Neural cell (in vitro differentiated cells): Measurements from ENCODE around the gene CRIP1. TPM values are rescaled to one million over a fixed set of nuclear protein-coding genes. Genes with fewer than 3 reads are reported as not detected.

Source experiments
- H2AFZ ChIP-seq: fragments of 200-600, 300-800 bp; sonication (generic), shearing (Covaris generic); 2 replicates; pipeline ENCODE4 v1.6.0; 2014; ENCODE audit warnings: low read depth, mild to moderate bottlenecking, antibody characterized with exemption, low read length, moderate library complexity
- H3F3A ChIP-seq: fragments of 200-600 bp; shearing (Covaris generic); 2 replicates; pipeline ENCODE4 v1.6.1; 2016; ENCODE audit warnings: mild to moderate bottlenecking, moderate library complexity, mixed read lengths, antibody characterized with exemption, low read length; ENCODE audit not compliant: insufficient read depth, poor library complexity, severe bottlenecking
- H3K27ac ChIP-seq: fragments of 200-600, 300-800 bp; sonication (generic), shearing (Covaris generic); 2 replicates; pipeline ENCODE4 v1.5.1; 2014; ENCODE audit warnings: mild to moderate bottlenecking, low read length, moderate library complexity
- H3K27me3 ChIP-seq: fragments of 300-800, 200-600 bp; sonication (generic), shearing (Covaris generic); 2 replicates; pipeline ENCODE4 v1.6.0; 2014; ENCODE audit warnings: mild to moderate bottlenecking, low read depth, low read length, moderate library complexity; ENCODE audit not compliant: insufficient read depth
- H3K36me3 ChIP-seq: fragments of 300-800, 200-600 bp; sonication (generic), shearing (Covaris generic); 2 replicates; pipeline ENCODE4 v1.5.1; 2014; ENCODE audit warnings: mild to moderate bottlenecking, antibody characterized with exemption, low read length, moderate library complexity; ENCODE audit not compliant: insufficient read depth
- H3K4me2 ChIP-seq: fragments of 300-800, 200-600 bp; sonication (generic), shearing (Covaris generic); 2 replicates; pipeline ENCODE4 v1.6.0; 2014; ENCODE audit warnings: mild to moderate bottlenecking, low read length
- H3K4me3 ChIP-seq: fragments of 300-800, 200-600 bp; sonication (generic), shearing (Covaris generic); 2 replicates; pipeline ENCODE4 v1.5.1; 2014; ENCODE audit warnings: mild to moderate bottlenecking, low read length, moderate library complexity
- H3K79me2 ChIP-seq: fragments of 200-600 bp; shearing (Covaris generic); replicated peaks from 2 replicates; pipeline ENCODE4 v1.6.0; 2014; ENCODE audit warnings: mild to moderate bottlenecking, low read length, moderate library complexity; ENCODE audit not compliant: insufficient read depth
- H3K9ac ChIP-seq: fragments of 300-800, 200-600 bp; sonication (generic), shearing (Covaris generic); 2 replicates; pipeline ENCODE4 v1.6.1; 2016; ENCODE audit warnings: mild to moderate bottlenecking, low read length, mixed read lengths
- H3K9me2 ChIP-seq: fragments of 200-600 bp; shearing (Covaris generic); 2 replicates; pipeline ENCODE4 v1.6.1; 2016; ENCODE audit warnings: mild to moderate bottlenecking, low read length, mixed read lengths; ENCODE audit not compliant: insufficient read depth
- H3K9me3 ChIP-seq: fragments of 200-600, 300-800 bp; sonication (generic), shearing (Covaris generic); 2 replicates; pipeline ENCODE4 v1.6.1; 2016; ENCODE audit warnings: mild to moderate bottlenecking, mixed run types, low read length, moderate library complexity, mixed read lengths
- H4K20me1 ChIP-seq: fragments of 200-600 bp; shearing (Covaris generic); 2 replicates; pipeline ENCODE4 v1.6.1; 2016; ENCODE audit warnings: mild to moderate bottlenecking, mixed run types; ENCODE audit not compliant: insufficient read depth
- CTCF ChIP-seq: fragments of 450-650 bp; IDR thresholded peaks from 2 replicates; pipeline ENCODE4 v1.5.1; 2014; ENCODE audit warnings: antibody characterized with exemption, mild to moderate bottlenecking, moderate library complexity; ENCODE audit not compliant: poor library complexity, severe bottlenecking
- EP300 ChIP-seq: fragments of 450-650 bp; conservative IDR thresholded peaks from 2 replicates; pipeline ENCODE4 v1.6.1; 2014; ENCODE audit warnings: antibody characterized with exemption, mild to moderate bottlenecking, moderate library complexity; ENCODE audit not compliant: poor library complexity, severe bottlenecking
- EZH2 ChIP-seq: fragments of 200-600, 300-800 bp; shearing (Covaris generic), sonication (generic); IDR thresholded peaks from 2 replicates; pipeline ENCODE4 v1.6.1; 2014; ENCODE audit warnings: antibody characterized with exemption, low read length, borderline replicate concordance, mild to moderate bottlenecking; ENCODE audit not compliant: insufficient read depth, poor library complexity, severe bottlenecking
- MXI1 ChIP-seq: fragments of 450-650 bp; conservative IDR thresholded peaks from 2 replicates; pipeline ENCODE4 v1.6.1; 2014; ENCODE audit warnings: antibody characterized with exemption, mild to moderate bottlenecking; ENCODE audit not compliant: poor library complexity, severe bottlenecking
- POLR2AphosphoS5 ChIP-seq: IDR thresholded peaks from 2 replicates; pipeline ENCODE4 v1.6.1; 2012
- RAD21 ChIP-seq: fragments of 450-650 bp; conservative IDR thresholded peaks from 2 replicates; pipeline ENCODE4 v1.6.1; 2014; ENCODE audit warnings: antibody characterized with exemption, mild to moderate bottlenecking, moderate library complexity
- SMC3 ChIP-seq: fragments of 450-650 bp; conservative IDR thresholded peaks from 2 replicates; pipeline ENCODE4 v1.6.1; 2014; ENCODE audit warnings: antibody characterized with exemption, mild to moderate bottlenecking, moderate library complexity; ENCODE audit not compliant: poor library complexity
- TAF1 ChIP-seq: IDR thresholded peaks from 2 replicates; pipeline ENCODE4 v1.6.1; 2012; ENCODE audit warnings: low read depth
- polyA plus RNA-seq: library from polyadenylated mRNA; depleted of rRNA; stranded (reverse); fragments of >200 nt; gene quantifications from 2 replicates; pipeline ENCODE4 v1.2.3, GENCODE V29; 2014
- TF ChIP-seq, protein P1 (sequence below): IDR thresholded peaks from 2 replicates; pipeline ENCODE4 v1.6.1; 2012; ENCODE audit warnings: borderline replicate concordance

The CRIP1 gene
- polyA plus RNA-seq, 1 donor from 2014 or later: 0.58 TPM

- Histone ChIP-seq H3K9me3 (no peaks in the 10 kb centered on the region), H3K9me2 (no peaks in the 10 kb centered on the region), H3K27ac (no peak overlapping the region), H3K79me2 (no peaks in the 10 kb centered on the region), H2AFZ (no peak overlapping the region), H3K36me3 (no peaks in the 10 kb centered on the region), H3K4me3 (no peak overlapping the region), H3K4me2 (no peak overlapping the region), H3K9ac (no peak overlapping the region), H4K20me1 (no peaks in the 10 kb centered on the region), H3F3A (no peaks in the 10 kb centered on the region), H3K27me3 (no peaks in the 10 kb centered on the region)
- TF ChIP-seq SMC3 (no peak), MXI1 (no peak), EP300 (no peak), RAD21 (no peak), CTCF (no peak), POLR2AphosphoS5 (no peak), TAF1 (no peak), EZH2 (no peak)
- TF ChIP-seq, protein P1, sequence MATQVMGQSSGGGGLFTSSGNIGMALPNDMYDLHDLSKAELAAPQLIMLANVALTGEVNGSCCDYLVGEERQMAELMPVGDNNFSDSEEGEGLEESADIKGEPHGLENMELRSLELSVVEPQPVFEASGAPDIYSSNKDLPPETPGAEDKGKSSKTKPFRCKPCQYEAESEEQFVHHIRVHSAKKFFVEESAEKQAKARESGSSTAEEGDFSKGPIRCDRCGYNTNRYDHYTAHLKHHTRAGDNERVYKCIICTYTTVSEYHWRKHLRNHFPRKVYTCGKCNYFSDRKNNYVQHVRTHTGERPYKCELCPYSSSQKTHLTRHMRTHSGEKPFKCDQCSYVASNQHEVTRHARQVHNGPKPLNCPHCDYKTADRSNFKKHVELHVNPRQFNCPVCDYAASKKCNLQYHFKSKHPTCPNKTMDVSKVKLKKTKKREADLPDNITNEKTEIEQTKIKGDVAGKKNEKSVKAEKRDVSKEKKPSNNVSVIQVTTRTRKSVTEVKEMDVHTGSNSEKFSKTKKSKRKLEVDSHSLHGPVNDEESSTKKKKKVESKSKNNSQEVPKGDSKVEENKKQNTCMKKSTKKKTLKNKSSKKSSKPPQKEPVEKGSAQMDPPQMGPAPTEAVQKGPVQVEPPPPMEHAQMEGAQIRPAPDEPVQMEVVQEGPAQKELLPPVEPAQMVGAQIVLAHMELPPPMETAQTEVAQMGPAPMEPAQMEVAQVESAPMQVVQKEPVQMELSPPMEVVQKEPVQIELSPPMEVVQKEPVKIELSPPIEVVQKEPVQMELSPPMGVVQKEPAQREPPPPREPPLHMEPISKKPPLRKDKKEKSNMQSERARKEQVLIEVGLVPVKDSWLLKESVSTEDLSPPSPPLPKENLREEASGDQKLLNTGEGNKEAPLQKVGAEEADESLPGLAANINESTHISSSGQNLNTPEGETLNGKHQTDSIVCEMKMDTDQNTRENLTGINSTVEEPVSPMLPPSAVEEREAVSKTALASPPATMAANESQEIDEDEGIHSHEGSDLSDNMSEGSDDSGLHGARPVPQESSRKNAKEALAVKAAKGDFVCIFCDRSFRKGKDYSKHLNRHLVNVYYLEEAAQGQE: no peak
These were observed 50.2 kb downstream of the CRIP1 start for GRCh38 chr14:105536691-105537579.

GRCh38 chr14:105537580-105538474 is 51.1 kb downstream of the CRIP1 start:
- H3K27me3 ChIP-seq: no peaks in the 10 kb centered on the region
- H2AFZ ChIP-seq: no peak overlapping the region
- no peaks in the 10 kb centered on the region for H3K36me3 ChIP-seq
- no peak overlapping the region for H3K4me3 ChIP-seq
- H3K9ac ChIP-seq: no peak overlapping the region
- H3K9me2 ChIP-seq: no peaks in the 10 kb centered on the region
- H3K4me2 ChIP-seq: no peak overlapping the region
- H4K20me1 ChIP-seq: no peaks in the 10 kb centered on the region
- TF ChIP-seq EP300: no peak
- peak; percentile 10 for TF ChIP-seq SMC3
- TF ChIP-seq CTCF: peak; percentile 67
- peak; percentile 29 for TF ChIP-seq RAD21
- no peaks in the 10 kb centered on the region for H3K9me3 ChIP-seq
- H3K27ac ChIP-seq: no peak overlapping the region
- H3F3A ChIP-seq: no peaks in the 10 kb centered on the region
- no peaks in the 10 kb centered on the region for H3K79me2 ChIP-seq
